Colonic mucosa (tissue), 4 donors: Measurements from ENCODE around the gene TMEM175. TPM values are rescaled to one million over a fixed set of nuclear protein-coding genes. Genes with fewer than 3 reads are reported as not detected.
"Not testable (repeated sequence)": the region's sequence is repeated elsewhere in the genome, so short reads cannot be mapped to it uniquely, and the experiment has no call there.

ENCODE experiments used
- DNase-seq: peaks from one replicate; pipeline ENCODE4 v3.0.0-alpha.2; 2020
- H3K27ac ChIP-seq: fragments of 200-600 bp; one replicate; pipeline ENCODE4 v1.8.0; 2021
- H3K27me3 ChIP-seq: fragments of 200-600 bp; one replicate; pipeline ENCODE4 v1.8.0; 2021
- H3K36me3 ChIP-seq: fragments of 200-600 bp; one replicate; pipeline ENCODE4 v1.8.0; 2021
- H3K4me1 ChIP-seq: fragments of 200-600 bp; one replicate; pipeline ENCODE4 v1.8.0; 2021; ENCODE audit warnings: mild to moderate bottlenecking
- H3K4me3 ChIP-seq: fragments of 200-600 bp; one replicate; pipeline ENCODE4 v1.8.0; 2021
- H3K9ac ChIP-seq, 2 donors: one replicate each; pipeline ENCODE4 v1.7.0; 2013; ENCODE audit warnings: control low read depth in 2 of 2, low read depth in 2 of 2, low read length in 2 of 2
- H3K9me3 ChIP-seq: fragments of 200-600 bp; one replicate; pipeline ENCODE4 v1.8.0; 2021
- intact Hi-C: fragments of 100-400 bp; cut with DNase I; formaldehyde crosslinking; loops from one replicate; pipeline ENCODE4 v1.14.1; 2022
- total RNA-seq, 2 donors: library from RNA; stranded (reverse); fragmentation: NEBNext Ultra II Directional in 1 of 2; extraction: Animal tissue kit (Norgen Biotek cat#: 25700) in 1 of 2; gene quantifications; one replicate each; pipeline ENCODE4 v1.2.1, GENCODE V29; 2021
- TF ChIP-seq, protein P1 (sequence below): fragments of 200-600 bp; IDR thresholded peaks from one replicate; pipeline ENCODE4 v1.8.0; 2022; ENCODE audit warnings: antibody characterized with exemption, mild to moderate bottlenecking
- donor health status: healthy.
- donor health status: DM: no; HTN: no; CAD: no.
- donor health status: DM: no; HTN: no; CAD: no.

Gene TMEM175
- total RNA-seq, 2 donors from 2014 or later: 17.7 to 30.2 TPM

DNA sequence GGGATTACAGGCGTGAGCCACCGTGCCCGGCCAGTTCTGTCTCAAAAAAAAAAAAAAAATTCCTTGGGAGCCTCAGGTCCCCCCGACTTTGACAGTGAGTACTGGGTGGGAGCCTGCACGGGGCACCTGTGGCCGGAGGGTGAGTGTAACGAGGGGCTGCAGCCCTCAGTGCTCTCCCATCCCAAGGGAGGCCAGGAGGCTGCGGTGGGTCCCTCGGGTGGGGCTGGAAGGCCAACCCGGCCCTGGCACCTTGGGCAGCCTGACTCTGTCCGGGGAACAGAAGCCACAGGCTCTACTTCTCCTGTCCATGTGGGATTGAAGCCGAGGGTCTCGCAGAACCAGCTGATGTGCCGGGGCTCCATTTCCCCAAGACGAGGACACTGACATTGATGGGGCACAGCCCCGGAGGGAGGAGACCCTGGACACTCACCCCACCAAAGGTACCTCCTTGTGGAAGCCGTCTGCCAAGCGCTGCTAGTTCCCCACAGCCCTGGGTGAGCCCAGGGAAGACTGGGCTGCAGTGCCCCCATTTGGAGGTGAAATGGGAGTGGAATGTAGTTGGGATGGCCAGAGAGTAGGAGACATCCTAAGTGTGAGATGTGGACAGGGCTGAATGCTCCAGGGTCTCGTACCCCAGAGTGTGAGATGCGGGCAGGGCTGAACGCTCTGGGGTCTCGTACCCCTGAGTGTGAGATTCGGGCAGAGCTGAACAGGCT, 63.2 kb downstream of the TMEM175 start:
- Histone ChIP-seq H3K9ac (no peak overlapping the region), H3K27me3 (peaks cover 27% of the 10 kb centered on the region), H3K27ac (no peak overlapping the region), H3K36me3 (no peaks in the 10 kb centered on the region), H3K9me3 (no peaks in the 10 kb centered on the region), H3K4me1 (peaks cover 8% of the 10 kb centered on the region), H3K4me3 (no peak overlapping the region)
- TF ChIP-seq, protein P1, sequence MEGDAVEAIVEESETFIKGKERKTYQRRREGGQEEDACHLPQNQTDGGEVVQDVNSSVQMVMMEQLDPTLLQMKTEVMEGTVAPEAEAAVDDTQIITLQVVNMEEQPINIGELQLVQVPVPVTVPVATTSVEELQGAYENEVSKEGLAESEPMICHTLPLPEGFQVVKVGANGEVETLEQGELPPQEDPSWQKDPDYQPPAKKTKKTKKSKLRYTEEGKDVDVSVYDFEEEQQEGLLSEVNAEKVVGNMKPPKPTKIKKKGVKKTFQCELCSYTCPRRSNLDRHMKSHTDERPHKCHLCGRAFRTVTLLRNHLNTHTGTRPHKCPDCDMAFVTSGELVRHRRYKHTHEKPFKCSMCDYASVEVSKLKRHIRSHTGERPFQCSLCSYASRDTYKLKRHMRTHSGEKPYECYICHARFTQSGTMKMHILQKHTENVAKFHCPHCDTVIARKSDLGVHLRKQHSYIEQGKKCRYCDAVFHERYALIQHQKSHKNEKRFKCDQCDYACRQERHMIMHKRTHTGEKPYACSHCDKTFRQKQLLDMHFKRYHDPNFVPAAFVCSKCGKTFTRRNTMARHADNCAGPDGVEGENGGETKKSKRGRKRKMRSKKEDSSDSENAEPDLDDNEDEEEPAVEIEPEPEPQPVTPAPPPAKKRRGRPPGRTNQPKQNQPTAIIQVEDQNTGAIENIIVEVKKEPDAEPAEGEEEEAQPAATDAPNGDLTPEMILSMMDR: no peak
- intact Hi-C loops: no loop called here
- no peak for DNase-seq

DNA sequence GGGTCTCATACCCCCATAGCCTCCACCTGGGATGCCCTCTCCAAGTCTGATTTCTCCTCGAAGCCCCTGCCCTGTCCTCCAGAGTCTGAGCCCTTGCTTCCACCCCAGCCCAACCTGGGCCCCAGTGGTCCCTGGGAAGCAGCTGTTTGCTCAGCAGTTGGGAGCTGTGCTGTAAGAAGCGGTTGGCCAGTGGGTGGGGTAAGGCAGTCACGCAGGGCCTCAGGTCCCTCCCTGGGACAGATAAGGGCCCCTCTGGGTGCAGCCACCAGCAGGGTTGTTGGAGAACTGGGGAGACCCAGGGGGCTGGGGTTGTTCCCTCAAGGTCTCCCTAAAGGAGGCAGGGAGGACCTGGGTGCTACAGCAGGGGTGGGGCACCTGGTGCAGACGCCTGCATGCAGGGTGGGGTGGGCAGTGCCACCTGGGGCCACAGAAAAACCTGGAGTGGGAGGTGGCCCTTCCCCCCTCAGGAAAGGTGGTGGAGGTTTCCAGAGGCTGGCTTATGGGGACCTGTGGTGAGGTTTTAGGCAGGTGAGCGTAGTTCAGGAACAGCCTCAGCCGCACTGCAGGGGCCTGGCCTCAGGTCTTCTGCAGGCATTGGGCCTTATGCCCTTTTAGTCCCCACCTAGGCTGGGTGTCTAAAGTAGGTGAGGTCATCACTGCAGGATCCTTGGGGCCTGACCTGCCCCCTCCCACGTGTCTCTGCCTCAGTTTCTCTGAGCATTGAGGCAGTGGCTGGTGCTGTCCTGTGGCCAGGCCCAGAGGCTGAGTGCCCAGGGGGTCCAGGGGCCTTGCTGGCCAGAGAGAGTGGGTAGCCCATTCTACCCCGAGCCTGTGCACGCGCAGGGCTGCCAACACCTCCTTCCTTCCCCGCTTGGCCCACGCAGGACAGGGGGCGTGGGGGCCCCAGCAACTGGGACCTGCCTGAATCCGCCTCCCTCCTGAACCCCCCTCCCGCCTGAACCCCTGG, 64.1 kb downstream of the TMEM175 start:
- Histone ChIP-seq H3K9me3 (no peaks in the 10 kb centered on the region), H3K36me3 (no peaks in the 10 kb centered on the region), H3K4me1 (peaks cover 8% of the 10 kb centered on the region), H3K27ac (no peak overlapping the region), H3K9ac (no peak overlapping the region), H3K27me3 (peaks cover 35% of the 10 kb centered on the region), H3K4me3 (no peak overlapping the region)
- DNase-seq: no peak
- TF ChIP-seq, protein P1: no peak
- intact Hi-C loops: no loop called here

DNA sequence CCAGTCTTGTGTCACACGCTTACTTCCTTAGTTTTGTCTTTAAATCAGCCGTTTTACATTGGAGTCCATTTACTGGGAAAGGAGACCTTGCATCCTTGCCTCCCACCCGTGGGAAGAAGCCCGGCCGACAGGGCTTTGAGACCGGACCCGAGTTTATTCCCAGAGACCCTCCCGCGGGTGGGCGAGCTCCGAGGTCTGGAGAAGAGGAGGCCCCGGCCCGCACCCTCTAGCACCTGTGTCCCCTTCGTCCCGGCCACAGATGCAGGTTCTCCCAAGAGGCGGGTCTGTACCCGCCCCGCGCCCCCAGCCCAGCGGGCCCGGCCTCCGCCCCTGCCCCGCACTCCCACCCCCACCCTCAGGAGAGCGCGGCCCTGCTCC, 64.7 kb downstream of the TMEM175 start:
- Histone ChIP-seq H3K9ac (no peak overlapping the region), H3K27me3 (peaks cover 42% of the 10 kb centered on the region), H3K4me3 (no peak overlapping the region), H3K9me3 (no peaks in the 10 kb centered on the region), H3K36me3 (no peaks in the 10 kb centered on the region), H3K27ac (no peak overlapping the region), H3K4me1 (peaks cover 9% of the 10 kb centered on the region)
- no peak for DNase-seq
- TF ChIP-seq, protein P1: no peak
- intact Hi-C loops: no loop called here

DNA sequence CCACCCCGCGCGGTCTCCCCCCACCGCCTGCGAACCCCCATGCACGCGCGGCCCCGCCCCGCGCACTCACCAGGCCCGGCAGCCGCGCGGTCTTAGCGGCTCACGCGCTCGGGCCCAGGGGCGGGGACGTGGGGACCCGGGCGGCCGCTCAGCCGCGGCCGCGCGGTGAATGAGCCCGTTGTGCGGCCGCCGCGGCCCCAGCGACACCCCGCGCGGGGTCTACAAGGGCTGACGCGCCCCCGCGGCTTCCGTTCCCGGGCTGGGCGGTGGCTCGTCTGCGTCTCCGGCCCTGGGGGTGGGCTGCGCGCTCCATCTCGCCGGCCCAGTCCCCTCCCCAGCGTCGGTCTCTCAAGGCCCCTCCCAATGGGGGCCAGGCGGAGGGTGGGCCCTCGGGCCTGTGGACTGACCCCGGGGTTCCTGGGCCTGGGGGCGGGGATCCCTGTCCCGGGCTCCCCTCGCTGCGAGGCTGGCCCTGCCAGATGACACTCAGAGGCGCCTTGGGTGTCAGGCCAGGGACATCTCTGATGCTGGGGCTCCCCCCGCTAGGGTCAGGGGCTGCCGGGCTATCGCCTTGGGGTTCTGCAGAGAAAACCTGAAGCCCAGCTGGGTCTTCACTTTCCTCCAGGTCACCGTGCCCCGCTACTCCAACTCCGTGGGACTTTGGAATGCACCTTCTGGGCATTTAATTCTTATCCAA, 65.3 kb downstream of the TMEM175 start:
- Histone ChIP-seq H3K4me1 (peaks cover 14% of the 10 kb centered on the region), H3K9me3 (no peaks in the 10 kb centered on the region), H3K4me3 (no peak overlapping the region), H3K36me3 (no peaks in the 10 kb centered on the region), H3K9ac (no peak overlapping the region), H3K27me3 (peaks cover 47% of the 10 kb centered on the region), H3K27ac (no peak overlapping the region)
- TF ChIP-seq, protein P1: no peak
- no peak for DNase-seq
- intact Hi-C loops: no loop called here

DNA sequence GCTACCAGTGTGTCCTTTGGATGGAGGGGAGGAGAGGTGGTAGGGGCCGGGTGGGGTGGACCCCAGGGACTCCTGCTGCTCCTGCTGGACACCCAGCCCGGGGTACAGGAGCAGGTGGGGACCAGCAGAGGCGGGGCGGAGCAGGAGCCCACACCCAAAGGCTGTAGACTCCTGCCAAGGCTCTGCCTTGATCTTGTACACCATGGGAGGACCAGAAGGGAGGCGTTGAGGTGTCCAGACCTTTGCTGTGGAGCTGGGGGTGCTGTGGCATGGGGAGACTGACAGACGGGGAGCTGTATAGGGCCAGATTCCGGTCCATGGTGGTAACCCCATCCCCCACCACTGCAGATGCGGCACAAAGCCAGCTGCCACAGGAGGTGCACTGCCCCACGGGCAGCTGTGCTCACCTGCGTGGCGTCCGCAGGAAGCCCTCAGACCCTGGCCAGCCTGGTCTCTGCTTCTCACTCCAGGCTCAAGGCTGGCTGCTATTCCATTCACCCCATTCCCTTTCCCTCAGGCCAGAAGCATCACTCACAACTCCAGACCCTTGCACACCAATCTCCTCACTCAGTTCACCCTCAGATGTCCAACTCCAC, 65.9 kb downstream of the TMEM175 start:
- intact Hi-C loops: no loop called here
- H3K27ac ChIP-seq: no peak overlapping the region
- TF ChIP-seq, protein P1: no peak
- H3K27me3 ChIP-seq: peaks cover 54% of the 10 kb centered on the region
- peaks cover 18% of the 10 kb centered on the region for H3K4me1 ChIP-seq
- H3K36me3 ChIP-seq: no peaks in the 10 kb centered on the region
- no peak overlapping the region for H3K4me3 ChIP-seq
- DNase-seq: no peak
- H3K9ac ChIP-seq: no peak overlapping the region
- H3K9me3 ChIP-seq: no peaks in the 10 kb centered on the region

DNA sequence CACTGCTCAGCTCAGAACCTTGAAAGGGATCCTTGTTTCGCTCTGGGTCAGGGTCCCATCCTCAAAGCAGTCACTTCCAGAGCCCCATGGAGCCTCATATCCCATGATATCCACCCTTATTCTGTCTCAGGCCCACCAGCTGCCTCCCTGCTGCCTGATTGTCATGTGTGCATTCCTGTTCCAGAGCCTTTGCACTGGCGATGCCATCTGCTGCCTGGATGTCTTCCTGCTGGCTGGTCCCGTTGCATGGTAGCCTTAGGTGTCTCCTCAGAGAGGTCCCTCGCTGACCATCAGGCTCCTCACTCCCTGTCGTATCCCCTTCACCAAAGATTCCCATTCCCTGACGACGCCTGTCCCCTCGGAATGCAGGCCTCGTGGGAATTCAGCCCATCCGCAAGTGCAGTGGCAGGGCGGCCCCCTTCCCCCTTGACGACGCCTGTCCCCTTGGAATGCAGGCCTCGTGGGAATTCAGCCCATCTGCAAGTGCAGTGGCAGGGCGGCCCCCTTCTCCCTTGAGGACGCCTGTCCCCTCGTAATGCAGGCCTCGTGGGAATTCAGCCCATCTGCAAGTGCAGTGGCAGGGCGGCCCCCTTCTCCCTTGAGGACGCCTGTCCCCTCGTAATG, 67.1 kb downstream of the TMEM175 start:
- DNase-seq, H3K9me3 ChIP-seq, H3K9ac ChIP-seq, H3K4me3 ChIP-seq, H3K27ac ChIP-seq, intact Hi-C loops, H3K36me3 ChIP-seq: not testable (repeated sequence)
- peaks cover 65% of the 10 kb centered on the region for H3K27me3 ChIP-seq
- H3K4me1 ChIP-seq: peaks cover 18% of the 10 kb centered on the region
